K562 (cell line): ENCODE results near the gene SNX17. TPM values are rescaled to one million over a fixed set of nuclear protein-coding genes. Genes with fewer than 3 reads are reported as not detected.

ENCODE experiments used
- CSDE1 ChIP-seq, 2 experiments: fragments of 450-650 bp; IDR thresholded peaks; 2 replicates each; pipeline ENCODE4 v1.6.1; 2016; ENCODE audit warnings: mild to moderate bottlenecking in 1 of 2
- GATA2 ChIP-seq: sonication (generic); formaldehyde crosslinking; IDR thresholded peaks from 2 replicates; pipeline ENCODE4 v1.4.0; 2020; ENCODE audit warnings: mild to moderate bottlenecking, missing genetic modification reagents
- HDAC1 ChIP-seq, 2 experiments: fragments of 450-650 bp; IDR thresholded peaks; 2 replicates each; pipeline ENCODE4 v1.6.1; 2016 to 2017; ENCODE audit warnings: inconsistent platforms in 1 of 2, mild to moderate bottlenecking in 1 of 2, moderate library complexity in 1 of 2
- HDAC6 ChIP-seq: IDR thresholded peaks from 2 replicates; pipeline ENCODE4 v1.6.1; 2012; ENCODE audit warnings: low read depth, mild to moderate bottlenecking, control low read depth, inconsistent platforms, low read length, moderate library complexity
- MED1 ChIP-seq: sonication (generic); formaldehyde crosslinking; IDR thresholded peaks from 2 replicates; pipeline ENCODE4 v1.8.1; 2023; ENCODE audit warnings: missing genetic modification reagents, borderline replicate concordance
- MYC ChIP-seq, 2 experiments: fragments of 250-450 bp in 1 of 2; sonication (Bioruptor Pico) in 1 of 2; IDR thresholded peaks; 2 replicates each; pipeline versions ENCODE4 v1.5.1 to v1.6.1; 2012 to 2021; ENCODE audit warnings: low read depth in 2 of 2, borderline replicate concordance in 1 of 2, improper control_type of control experiment in 1 of 2, low read length in 1 of 2, mild to moderate bottlenecking in 1 of 2, moderate library complexity in 1 of 2
- NBN ChIP-seq: fragments of 450-650 bp; IDR thresholded peaks from 2 replicates; pipeline ENCODE4 v1.6.1; 2016; ENCODE audit warnings: low read depth, mild to moderate bottlenecking
- NONO ChIP-seq, 2 experiments: fragments of 200-400 bp in 1 of 2; fragments of 450-650 bp in 1 of 2; formaldehyde crosslinking in 1 of 2; IDR thresholded peaks; 2 replicates each; pipeline ENCODE4 v1.6.1; 2017; ENCODE audit warnings: low read depth in 2 of 2, mild to moderate bottlenecking in 2 of 2, moderate library complexity in 2 of 2, low read length in 1 of 2
- PCBP1 ChIP-seq: fragments of 200-400 bp; formaldehyde crosslinking; IDR thresholded peaks from 2 replicates; pipeline ENCODE4 v1.6.1; 2018; ENCODE audit warnings: mild to moderate bottlenecking, low read depth, low read length; ENCODE audit not compliant: poor library complexity, severe bottlenecking
- YY1 ChIP-seq, 3 experiments: IDR thresholded peaks; 2 replicates each; pipeline ENCODE4 v1.6.1; 2011; ENCODE audit warnings: low read length in 2 of 3, mild to moderate bottlenecking in 2 of 3, moderate library complexity in 2 of 3, borderline replicate concordance in 1 of 3, control low read depth in 1 of 3, low read depth in 1 of 3; ENCODE audit not compliant: insufficient read depth in 3 of 3, insufficient replicate concordance in 2 of 3, control insufficient read depth in 1 of 3, insufficient read length in 1 of 3; ENCODE audit errors: extremely low read depth in 1 of 3
- ZKSCAN3 ChIP-seq: fragments of 250-450 bp; sonication (Bioruptor Pico); IDR thresholded peaks from 2 replicates; pipeline ENCODE4 v1.4.0; 2020
- ZNF561 ChIP-seq: fragments of 450-650 bp; formaldehyde crosslinking; conservative IDR thresholded peaks from 2 replicates; pipeline ENCODE4 v1.4.0; 2020; ENCODE audit warnings: mild to moderate bottlenecking, moderate library complexity
- ZNF785 ChIP-seq: fragments of 250-450 bp; sonication (Bioruptor Pico); IDR thresholded peaks from 2 replicates; pipeline ENCODE4 v1.4.0; 2020; ENCODE audit warnings: mild to moderate bottlenecking
- polyA plus RNA-seq, 8 experiments: library from polyadenylated mRNA; depleted of rRNA in 4 of 8; stranded (reverse) in 5 of 8; unstranded in 3 of 8; fragments of >200 nt; fragmentation: Nextera tagmentation in 2 of 8; fragmentation: Illumina TruSeq in 1 of 8; extraction: Ambion mirVana in 2 of 8; extraction: Trizol in 1 of 8; gene quantifications; 2 replicates each; pipeline versions ENCODE4 v1.2.1 to v1.2.3, GENCODE V29; 2011 to 2014; ENCODE audit warnings: inconsistent platforms in 1 of 8, missing spikeins in 1 of 8
- total RNA-seq, 7 experiments: library from RNA; depleted of rRNA in 6 of 7; stranded (reverse); fragments of >200 nt in 6 of 7; fragmentation: Illumina TruSeq in 2 of 7; extraction: Trizol in 2 of 7; gene quantifications; 2 replicates each; pipeline versions ENCODE4 v1.2.1 to v1.2.3, GENCODE V29; 2011 to 2021; ENCODE audit warnings: low replicate concordance in 1 of 7
- TF ChIP-seq, protein P1 (sequence below): fragments of 250-450 bp; sonication (Bioruptor Pico); IDR thresholded peaks from 2 replicates; pipeline ENCODE4 v1.6.1; 2021; ENCODE audit warnings: mild to moderate bottlenecking
- TF ChIP-seq, protein P2 (sequence below): fragments of 250-450 bp; sonication (Bioruptor Pico); IDR thresholded peaks from 2 replicates; pipeline ENCODE4 v1.5.0; 2021; ENCODE audit warnings: mild to moderate bottlenecking, moderate library complexity
- TF ChIP-seq, protein P3 (sequence below): fragments of 250-450 bp; sonication (Bioruptor Pico); IDR thresholded peaks from 2 replicates; pipeline ENCODE4 v1.5.0; 2021; ENCODE audit warnings: mild to moderate bottlenecking, borderline replicate concordance
- TF ChIP-seq, protein P4 (sequence below): sonication (generic); formaldehyde crosslinking; IDR thresholded peaks from 2 replicates; pipeline ENCODE4 v1.9.0; 2022; ENCODE audit warnings: mild to moderate bottlenecking, missing genetic modification reagents
- TF ChIP-seq, protein P5 (sequence below): fragments of 450-650 bp; IDR thresholded peaks from one replicate; pipeline ENCODE4 v1.6.1; 2018; ENCODE audit warnings: mild to moderate bottlenecking, moderate library complexity; ENCODE audit not compliant: partially characterized antibody

SNX17 gene
- total and polyA plus RNA-seq, 9 of the 15 experiments (the other 6 are each of a cell fraction or from before 2014, with no cell fraction given): 3.0 to 75.7 (median 54.6) TPM

DNA sequence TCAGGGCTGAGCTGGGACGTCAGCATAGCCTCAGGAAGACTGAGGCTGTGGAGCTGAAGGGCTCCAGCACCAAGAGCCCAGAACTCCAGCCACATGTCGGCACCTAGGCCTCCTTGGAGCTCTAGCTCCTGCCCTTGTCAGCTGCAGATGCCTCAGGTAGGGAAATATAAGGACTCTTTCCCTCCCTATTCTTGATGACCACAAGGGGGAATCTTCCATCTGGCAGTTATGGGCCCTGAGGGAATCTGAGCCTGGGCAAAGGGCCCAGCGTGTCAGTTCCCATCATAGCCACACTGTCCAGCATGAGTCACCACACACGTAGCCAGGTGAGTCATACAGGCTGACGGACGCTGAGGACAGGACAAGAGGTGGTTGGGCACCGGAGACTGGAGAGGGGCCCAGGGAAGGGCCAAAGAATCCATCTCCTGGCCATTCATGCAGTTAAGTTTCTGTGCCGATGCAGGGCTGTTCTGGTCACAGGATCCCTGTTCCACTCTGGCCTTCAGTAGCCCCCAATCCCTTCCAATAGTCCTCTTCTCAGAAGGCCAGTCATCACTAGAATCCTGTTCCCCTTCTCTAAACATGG lies 49.4 kb upstream of the SNX17 start (continued):
- TF ChIP-seq, protein P1, sequence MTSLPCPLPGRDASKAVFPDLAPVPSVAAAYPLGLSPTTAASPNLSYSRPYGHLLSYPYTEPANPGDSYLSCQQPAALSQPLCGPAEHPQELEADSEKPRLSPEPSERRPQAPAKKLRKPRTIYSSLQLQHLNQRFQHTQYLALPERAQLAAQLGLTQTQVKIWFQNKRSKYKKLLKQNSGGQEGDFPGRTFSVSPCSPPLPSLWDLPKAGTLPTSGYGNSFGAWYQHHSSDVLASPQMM (CRISPR knock-in tag): no peak
- TF ChIP-seq HDAC6 (no peak), MYC (IDR thresholded peaks at IDR 0.05; ENCODE audit: low read depth, low read length) (peak; percentile 51), MYC (CRISPR knock-in tag; IDR thresholded peaks at IDR 0.05; ENCODE audit: borderline replicate concordance, low read depth) (no peak), MED1 (CRISPR knock-in tag) (no peak), HDAC1 (IDR thresholded peaks at IDR 0.05) (peak in 1 of 2 experiments; percentile 62; a peak in 1 of 4 replicates), ZNF785 (CRISPR knock-in tag) (no peak), GATA2 (CRISPR knock-in tag) (no peak), CSDE1 (IDR thresholded peaks at IDR 0.05) (no peak), ZNF561 (CRISPR knock-in tag) (no peak), ZKSCAN3 (CRISPR knock-in tag) (no peak), PCBP1 (no peak), NONO (IDR thresholded peaks at IDR 0.05; ENCODE audit: low read depth in 2 of 2, low read length in 1 of 2) (no peak), YY1 (IDR thresholded peaks at IDR 0.05; ENCODE audit: borderline replicate concordance in 1 of 3, control insufficient read depth in 1 of 3, extremely low read depth in 1 of 3, insufficient read depth in 3 of 3, insufficient read length in 1 of 3, insufficient replicate concordance in 2 of 3, low read depth in 1 of 3, low read length in 2 of 3) (peak in 1 of 3 experiments; percentile 11), NBN (0 out of 2 replicates have a peak, but pooled peaks have one; percentile 33)
- TF ChIP-seq, protein P2, sequence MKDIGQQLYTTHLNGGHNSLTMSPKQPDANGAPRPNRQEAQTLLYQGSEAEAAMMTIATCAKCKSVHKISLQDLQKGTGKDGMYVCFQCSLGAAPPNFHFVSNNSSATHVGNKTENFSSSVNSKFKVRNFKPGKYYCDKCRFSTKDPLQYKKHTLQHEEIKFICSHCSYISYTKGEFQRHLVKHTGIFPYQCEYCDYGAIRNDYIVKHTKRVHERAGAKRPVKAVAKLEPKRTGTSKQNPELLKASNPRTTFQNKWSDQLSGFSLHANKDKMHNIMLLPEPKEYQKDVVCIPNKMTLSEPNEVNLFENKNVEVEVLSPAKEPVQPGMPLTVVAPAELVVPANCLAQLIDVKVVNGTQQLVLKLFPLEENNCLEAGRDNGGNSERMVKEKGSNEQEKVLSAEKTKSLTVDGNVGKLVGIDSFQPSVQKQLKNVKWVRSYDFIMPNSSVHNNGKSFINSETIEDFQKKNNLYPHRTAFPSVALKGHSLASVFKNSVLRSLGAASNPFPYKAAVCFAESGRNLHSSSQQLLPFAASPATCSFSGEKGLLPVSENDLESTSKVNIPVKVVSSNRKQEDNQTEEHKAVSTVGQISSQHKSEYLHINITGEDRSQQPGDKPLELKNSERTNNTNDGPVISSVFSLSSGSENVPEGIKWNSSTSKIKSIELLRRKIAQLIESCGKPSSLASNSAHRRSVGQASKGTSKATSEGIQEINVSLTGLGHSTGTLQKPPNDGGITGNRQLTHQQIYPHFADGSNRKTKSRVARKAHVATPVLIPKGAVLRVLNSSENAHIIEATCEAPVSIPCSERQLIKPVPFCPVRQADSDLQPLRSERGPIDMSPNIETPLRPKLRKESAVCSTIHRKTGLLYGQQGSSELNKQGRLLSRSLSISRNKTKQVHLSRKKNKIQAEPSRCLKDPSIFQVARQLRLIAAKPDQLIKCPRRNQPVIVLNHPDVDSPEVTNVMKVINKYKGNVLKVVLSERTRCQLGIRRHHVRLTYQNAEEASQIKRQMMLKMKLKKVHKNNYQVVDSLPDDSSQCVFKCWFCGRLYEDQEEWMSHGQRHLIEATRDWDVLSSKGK (CRISPR knock-in tag): no peak
- TF ChIP-seq, protein P3, sequence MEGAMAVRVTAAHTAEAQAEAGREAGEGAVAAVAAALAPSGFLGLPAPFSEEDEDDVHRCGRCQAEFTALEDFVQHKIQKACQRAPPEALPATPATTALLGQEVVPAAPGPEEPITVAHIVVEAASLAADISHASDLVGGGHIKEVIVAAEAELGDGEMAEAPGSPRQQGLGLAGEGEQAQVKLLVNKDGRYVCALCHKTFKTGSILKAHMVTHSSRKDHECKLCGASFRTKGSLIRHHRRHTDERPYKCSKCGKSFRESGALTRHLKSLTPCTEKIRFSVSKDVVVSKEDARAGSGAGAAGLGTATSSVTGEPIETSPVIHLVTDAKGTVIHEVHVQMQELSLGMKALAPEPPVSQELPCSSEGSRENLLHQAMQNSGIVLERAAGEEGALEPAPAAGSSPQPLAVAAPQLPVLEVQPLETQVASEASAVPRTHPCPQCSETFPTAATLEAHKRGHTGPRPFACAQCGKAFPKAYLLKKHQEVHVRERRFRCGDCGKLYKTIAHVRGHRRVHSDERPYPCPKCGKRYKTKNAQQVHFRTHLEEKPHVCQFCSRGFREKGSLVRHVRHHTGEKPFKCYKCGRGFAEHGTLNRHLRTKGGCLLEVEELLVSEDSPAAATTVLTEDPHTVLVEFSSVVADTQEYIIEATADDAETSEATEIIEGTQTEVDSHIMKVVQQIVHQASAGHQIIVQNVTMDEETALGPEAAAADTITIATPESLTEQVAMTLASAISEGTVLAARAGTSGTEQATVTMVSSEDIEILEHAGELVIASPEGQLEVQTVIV: no peak
- TF ChIP-seq, protein P4, sequence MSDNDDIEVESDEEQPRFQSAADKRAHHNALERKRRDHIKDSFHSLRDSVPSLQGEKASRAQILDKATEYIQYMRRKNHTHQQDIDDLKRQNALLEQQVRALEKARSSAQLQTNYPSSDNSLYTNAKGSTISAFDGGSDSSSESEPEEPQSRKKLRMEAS (CRISPR knock-in tag): peak; percentile 64
- TF ChIP-seq, protein P5, sequence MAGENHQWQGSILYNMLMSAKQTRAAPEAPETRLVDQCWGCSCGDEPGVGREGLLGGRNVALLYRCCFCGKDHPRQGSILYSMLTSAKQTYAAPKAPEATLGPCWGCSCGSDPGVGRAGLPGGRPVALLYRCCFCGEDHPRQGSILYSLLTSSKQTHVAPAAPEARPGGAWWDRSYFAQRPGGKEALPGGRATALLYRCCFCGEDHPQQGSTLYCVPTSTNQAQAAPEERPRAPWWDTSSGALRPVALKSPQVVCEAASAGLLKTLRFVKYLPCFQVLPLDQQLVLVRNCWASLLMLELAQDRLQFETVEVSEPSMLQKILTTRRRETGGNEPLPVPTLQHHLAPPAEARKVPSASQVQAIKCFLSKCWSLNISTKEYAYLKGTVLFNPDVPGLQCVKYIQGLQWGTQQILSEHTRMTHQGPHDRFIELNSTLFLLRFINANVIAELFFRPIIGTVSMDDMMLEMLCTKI: no peak
